Stimulated activated CD8-positive, alpha-beta memory T cell treated with anti-CD3 and anti-CD28 coated beads, Interleukin-7, amount 100 ng/mL, for 4 hours (primary cell): Measurements from ENCODE around the gene ARID5B.

Experiments used
- DNase-seq, 2 donors: peaks; one replicate each; pipeline ENCODE4 v3.0.0-alpha.2; 2020; ENCODE audit warnings: low read depth in 2 of 2

ARID5B gene

DNA sequence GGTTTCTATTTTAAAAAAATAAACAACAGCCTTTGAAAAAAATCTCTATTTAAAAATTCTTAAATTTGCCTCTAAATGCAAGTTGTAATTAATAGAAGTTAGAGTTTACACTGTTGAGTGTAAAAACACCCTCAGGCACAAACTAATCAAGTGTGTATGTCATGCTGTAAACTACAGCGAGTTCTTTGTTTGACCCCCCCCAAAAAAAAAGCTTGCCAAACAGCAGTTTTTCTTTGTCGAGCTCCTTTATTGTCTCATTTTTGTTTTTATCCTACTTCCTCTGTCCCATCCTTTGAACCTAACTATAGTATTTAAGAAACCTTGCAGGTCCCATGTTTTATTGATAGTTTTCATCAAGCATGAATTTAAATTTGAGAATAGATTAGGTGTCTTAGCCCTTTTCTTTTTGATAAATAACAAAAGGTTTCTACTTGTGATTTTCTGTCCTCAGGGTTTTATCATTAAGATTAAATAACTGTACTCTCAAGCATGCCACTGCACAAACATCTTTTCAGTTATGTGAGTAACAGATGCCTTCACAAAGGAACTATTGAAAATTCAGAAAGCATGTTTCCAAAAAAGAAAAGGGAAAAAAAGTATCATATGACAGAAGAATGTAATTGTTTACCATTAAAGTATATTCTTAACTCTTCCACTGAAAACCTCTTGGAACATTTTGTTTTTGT lies 176.0 kb downstream of the ARID5B start:
- no peak for DNase-seq

DNA sequence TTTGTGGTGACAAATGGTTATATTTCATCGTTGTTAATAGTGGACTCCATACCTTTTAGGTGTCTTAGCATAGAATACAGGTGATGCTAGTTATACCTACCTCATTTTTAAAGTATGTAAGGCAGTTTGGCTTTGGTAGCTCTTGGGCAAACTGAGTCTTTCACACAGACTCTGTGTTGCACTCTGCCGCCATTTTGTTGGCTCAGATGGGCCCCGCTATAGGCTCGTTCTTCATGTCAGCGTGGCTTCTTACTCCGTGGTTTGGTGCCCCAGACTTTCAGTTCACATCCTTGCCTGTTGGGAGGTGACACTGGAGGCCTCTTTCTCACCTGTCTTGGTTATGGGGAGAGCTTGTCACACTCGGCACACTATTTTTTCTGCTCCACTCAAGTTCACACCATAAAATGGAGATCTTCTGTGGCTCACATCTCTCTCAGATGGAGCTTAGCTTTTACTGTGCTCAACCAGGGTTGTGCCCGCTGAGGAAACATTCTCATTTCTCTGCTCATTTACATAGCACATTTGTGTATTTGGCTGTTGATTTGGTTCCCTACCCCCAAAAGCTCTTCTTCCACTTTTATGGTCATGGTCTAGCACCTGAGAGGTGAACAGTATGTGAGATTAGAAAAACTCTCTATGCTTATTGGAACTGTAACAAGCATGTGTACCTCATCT lies 178.5 kb downstream of the ARID5B start:
- no peak for DNase-seq

DNA sequence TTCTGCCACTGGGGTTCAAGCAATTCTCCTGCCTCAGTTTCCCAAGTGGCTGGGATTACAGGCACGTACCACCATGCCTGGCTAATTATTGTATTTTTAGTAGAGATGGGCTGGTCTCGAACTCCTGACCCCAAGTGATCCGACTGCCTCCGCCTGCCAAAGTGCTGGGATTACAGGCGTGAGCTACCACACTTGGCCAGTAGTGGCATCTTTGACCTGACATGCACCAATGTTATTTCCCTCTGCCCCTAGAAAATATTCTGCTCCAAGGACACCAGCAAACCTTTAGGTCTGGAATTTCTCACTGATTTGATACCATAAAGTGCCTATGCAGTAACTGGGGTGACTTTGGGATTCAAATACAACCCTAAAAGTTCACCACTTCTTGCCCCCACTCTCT lies 179.4 kb downstream of the ARID5B start:
- no peak for DNase-seq

DNA sequence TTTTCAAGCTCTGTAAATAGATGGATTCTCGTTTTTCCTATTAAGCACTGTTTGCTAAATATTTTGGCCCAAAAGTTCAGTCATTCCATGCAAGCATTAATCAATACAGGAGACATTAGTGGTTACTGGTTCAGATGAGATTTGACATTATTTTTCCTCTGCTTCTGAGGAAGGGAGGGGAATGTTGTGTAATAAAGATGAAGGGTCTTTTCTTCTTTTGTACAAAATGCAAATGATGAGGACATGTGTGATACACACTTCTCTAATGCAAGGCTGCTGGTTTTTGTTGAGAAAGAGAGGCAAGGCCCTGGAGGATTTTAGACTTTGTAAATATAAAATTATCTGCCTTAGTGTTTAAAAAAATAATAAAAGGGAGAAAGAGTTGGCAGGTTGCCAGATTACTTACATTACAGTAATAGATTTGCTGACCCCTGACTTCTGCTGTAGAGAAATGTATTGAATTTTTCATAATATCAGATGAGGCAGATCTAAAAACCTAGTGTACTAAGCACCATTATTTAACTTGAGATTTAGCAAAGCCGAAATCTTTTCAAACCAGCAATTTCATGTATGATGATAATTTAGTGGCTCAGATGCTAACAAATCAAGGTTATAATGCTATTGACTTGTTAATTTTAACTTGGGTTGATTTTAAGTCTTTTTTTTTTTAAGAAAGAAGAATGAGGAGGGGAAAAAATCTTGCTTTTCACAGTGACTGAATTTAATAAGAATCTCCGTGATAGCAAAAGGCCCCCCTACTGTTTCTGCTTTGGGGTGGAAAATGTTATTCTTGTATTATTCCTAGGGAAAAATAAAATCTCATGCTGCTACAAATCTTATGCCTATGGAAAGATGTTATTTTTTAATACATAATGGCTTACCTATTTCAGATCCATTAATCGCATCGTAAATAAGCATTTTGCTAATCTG lies 180.1 kb downstream of the ARID5B start:
- no peak for DNase-seq

DNA sequence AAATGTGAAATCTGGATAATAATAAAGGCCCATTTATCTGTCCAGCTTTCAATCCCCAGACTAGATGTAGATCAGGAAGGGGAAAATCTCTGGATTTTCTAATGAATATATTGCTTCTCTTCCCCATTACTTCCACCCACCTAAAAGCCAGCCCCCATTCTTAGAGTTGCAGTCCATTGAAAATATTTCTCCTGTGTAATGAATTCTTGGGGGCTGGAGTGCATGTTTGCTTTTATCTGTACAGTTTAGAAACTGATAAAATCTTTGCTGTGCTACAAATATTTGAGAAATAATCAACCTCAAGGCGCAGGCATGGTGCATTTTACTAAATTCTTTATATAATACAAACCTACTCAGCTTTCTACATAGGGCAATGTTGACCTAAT lies 180.8 kb downstream of the ARID5B start:
- no peak for DNase-seq

DNA sequence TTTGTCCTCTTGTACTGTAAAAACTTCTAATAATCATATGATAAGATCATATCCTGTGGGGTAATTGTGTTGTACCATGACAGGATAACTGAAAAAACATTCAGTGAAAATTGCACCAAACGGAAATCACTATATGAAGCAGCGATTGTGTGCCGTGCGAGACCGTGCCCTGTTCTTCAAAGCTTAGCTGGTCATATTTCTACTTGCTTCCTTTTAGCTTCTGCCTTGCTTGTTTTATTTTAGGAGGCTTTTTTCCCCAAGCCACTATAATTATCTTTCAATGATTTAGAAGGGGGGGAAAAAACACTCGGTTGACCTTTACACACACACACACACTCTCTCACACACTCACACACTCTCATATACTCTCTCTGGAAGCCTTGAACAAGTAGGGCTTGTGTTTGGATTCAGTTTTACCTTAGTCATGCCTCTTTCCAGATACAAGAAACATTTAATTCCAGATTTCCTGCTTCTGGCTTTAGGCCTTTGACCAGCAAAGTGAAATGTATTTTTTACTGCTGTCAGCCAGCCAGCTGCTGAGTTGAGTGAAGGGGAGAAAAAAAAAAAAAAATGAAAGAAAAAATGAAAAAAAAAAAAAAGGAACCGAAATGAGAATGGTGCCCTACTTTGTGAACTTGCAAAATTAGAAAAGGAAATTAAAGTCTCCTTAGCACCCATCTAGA lies 181.4 kb downstream of the ARID5B start:
- DNase-seq, result no peak

DNA sequence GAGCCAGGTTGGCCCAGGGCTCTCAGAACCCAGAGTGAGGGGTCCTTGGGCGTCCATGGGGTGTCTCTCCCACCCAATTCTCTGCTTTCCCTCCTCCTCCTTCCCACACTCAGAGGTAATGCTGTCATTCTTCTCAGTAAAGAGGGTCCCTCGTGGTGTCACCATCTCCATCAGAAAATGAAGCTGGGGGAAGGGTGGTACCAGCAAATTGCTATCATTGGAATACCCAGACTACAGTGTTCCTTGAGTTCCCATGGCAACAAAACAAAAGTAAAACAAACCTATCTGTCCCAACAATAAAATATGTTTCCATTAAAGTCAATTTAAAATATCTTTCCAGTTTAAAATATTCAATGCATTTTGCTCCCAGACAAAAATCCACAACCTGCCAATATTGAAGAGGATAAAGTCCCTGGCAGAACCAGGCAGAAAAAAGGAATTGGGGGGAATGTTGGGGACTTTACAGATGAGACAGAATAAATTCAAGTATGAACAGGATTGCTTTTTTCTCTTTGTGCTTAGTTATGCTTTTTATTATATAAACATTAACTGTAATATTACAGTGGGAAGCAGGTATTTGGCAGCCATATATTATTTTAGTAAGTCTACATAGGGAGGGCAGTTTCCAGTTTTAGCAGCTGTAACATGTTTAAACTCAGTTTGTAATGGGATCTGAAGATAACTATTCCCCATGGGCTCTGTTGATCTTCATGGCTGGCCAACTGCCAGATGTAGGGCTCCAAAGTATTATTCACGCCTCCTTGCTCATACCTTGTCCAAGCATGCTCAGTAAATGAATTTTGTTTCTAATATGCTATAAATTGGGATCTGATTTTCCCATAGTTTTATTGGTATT lies 182.1 kb downstream of the ARID5B start:
- DNase-seq, result no peak

DNA sequence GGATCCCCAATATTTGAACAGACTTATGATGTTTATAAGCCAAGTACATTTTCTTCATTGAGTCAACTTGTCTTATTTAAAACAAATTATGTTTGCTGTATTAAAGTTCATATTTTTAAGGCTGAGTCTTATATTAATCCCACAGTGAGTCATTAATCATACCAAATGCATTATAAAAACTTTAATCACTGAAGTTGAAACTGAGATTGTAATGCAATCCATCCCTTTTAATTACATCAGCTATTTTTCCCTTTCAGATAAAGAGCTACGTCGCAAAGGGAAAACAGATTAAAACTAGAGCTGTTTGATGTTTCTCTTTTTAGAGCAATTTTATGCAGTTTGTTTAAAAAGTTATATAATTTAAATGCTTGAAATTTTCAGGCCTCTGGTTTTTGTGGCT lies 183.0 kb downstream of the ARID5B start:
- DNase-seq, result no peak

DNA sequence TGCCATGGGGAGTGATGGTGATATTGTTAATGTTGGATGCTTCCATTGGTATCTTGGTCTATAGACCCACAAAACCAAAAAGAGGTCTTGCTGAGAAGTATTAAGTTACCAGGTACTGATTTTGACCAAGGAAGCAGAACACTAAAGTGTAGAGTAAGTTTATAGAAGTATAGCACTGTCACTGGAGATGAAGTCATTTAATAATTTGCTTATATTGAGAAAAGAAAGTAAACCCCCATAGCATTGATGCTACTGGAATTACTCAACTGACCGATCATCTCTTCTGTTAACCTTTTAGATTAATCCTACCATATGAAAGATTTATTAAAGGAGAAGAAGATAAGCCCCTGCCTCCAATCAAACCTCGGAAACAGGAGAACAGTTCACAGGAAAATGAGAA lies 183.9 kb downstream of the ARID5B start:
- DNase-seq, result no peak

DNA sequence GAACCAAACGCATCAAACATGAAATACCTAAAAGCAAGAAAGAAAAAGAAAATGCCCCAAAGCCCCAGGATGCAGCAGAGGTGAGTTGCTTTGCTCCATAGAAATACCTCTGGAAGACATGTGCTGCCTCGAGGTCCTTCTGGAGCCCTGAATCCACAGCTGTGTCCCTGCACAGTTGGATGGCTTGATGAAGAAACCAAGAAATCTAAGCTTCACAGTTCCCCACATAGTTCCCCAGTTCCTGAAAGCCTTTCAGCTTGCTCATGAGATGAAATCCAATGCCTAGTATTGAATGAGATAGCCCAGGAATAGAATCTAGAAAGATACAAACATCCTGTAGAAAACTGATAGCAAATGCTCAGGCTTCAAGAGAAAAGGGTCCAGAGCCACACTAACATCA lies 184.3 kb downstream of the ARID5B start:
- DNase-seq, result no peak

DNA sequence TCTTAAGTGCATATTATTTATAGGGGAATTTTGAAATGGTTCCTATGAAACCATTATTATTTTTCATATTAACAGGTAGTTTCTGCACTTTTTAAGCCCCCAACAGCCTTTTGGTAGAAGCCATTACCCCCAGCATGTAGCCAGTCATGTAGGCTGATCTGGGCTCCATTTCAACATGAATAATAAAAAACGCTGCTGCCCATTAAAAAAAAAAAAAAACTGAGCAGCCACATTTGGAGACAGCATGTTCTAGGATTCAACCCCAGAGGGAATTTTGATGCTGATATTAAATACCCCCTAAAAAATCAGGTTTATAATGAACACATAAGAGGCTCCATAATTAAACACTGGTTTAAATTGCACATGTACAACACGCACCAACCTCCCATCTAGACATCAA lies 185.8 kb downstream of the ARID5B start:
- DNase-seq, result no peak

DNA sequence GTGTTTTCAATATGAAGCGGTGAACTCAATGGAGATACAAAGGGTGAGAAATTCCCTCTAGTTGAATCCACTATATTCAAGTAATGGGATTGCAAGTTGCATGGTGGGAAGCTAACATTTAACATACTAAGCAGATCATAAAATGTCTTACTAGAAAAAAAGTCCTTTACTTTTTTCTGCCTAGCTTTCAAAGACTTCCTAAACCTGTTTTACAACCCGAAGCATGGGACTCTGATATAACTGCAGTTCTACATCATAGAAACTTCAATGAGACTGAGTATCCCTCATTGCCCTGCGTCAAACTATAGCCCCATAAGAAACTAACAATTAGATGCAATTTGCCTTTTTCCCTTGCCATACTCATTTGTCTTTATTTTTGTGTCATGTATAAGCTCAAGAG lies 187.3 kb downstream of the ARID5B start:
- DNase-seq, result no peak

DNA sequence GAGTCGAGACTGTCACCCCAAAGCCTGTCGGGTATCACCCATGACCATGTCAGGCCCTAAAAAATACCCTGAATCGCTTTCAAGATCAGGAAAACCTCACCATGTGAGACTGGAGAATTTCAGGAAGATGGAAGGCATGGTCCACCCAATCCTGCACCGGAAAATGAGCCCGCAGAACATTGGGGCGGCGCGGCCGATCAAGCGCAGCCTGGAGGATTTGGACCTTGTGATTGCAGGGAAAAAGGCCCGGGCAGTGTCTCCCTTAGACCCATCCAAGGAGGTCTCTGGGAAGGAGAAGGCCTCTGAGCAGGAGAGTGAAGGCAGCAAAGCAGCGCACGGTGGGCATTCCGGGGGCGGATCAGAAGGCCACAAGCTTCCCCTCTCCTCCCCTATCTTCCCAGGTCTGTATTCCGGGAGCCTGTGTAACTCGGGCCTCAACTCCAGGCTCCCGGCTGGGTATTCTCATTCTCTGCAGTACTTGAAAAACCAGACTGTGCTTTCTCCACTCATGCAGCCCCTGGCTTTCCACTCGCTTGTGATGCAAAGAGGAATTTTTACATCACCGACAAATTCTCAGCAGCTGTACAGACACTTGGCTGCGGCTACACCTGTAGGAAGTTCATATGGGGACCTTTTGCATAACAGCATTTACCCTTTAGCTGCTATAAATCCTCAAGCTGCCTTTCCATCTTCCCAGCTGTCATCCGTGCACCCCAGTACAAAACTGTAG lies 191.0 kb downstream of the ARID5B start:
- DNase-seq, result no peak

DNA sequence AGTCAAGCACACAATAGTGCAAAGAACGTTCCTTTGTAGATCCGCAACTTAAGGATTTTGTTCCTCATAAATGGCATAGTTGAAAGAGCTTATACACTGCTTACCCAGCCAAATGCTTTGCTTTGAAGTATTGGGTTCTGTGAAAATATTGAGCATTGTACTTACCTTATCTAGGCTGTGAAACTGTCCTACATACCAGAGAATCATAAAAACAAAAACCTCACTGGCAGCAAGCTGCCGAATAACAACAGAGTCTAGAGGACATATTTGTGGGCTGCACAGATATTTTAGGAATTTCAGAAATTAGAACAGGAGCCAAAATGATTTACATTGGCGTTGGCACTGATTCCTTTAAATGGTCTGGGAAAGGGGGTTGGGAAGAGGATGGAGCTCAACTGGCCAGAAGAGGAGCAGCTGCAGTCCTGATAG lies 192.4 kb downstream of the ARID5B start:
- no peak for DNase-seq

DNA sequence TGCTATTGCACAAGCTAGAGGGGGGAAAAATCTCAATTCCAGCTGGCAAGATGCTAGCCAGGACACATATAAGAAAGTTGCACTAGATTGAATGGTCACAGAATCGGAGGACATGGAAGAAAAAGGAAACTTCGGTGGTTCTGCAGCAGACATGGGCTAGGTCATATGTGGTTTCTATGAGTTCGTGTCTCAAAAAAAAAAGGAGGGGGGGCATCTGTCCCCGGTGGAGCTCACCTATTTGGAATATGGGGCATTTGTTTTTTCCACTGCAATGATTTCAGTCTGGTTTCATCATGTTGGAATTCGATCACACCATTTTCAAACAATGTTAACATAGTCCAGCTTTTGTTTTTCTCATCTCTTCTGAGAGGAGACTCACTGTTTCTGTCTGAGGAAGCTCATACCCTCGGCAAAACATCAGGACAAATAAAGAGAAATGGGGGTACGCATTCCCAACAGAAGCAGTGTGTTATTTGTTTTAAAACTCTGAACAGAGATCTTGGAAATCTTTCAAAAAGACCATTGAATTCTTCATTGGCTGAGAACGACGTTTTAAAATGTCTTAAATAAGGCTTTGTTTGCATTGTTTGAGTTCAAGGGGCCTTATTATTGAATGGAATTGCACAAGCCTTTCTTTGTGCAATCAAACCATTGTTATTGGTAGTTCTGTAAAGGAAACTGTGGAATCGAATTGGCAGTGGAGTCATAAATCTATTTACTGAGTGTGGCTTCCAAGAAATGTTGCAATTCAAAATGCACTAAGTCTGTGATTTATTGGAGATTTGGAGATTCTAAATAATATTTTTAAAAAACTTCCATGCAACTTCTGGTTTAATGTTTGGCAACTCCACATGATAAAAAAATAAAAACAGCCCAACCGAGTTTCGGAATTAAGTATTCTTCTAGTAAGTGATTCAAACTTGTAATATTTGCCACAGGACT lies 194.0 kb downstream of the ARID5B start:
- no peak for DNase-seq

DNA sequence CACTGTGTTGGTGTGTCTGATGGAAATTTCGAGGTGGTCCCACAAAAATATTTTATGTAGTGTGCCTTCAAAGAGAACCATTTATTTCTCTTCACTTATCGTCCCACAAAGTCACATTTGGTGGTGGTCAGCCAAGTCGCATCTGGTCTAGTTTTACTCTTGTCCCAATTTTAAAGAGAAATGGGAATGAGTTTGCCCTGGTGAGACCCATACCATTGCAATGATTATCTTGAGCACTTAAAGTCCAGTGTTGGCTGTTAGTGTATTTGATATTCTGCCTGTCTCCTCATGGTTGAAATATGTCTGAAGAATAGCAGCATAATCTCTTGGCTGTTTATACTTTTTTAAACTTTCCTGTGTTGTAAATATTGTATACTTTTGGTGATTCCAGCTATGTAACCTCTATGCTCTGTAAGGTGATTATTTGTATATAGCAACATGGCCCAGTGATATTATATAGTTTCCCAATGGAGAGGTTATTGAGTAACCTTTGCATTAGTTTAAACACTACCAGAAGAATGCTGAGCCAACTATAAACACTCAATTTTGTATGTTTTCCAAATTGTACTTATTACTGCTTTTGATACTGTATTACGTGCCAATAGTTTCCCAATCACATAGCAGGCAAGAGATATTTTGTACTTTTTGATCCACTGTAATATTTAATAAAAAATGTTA lies 194.9 kb downstream of the ARID5B start:
- DNase-seq, result no peak

DNA sequence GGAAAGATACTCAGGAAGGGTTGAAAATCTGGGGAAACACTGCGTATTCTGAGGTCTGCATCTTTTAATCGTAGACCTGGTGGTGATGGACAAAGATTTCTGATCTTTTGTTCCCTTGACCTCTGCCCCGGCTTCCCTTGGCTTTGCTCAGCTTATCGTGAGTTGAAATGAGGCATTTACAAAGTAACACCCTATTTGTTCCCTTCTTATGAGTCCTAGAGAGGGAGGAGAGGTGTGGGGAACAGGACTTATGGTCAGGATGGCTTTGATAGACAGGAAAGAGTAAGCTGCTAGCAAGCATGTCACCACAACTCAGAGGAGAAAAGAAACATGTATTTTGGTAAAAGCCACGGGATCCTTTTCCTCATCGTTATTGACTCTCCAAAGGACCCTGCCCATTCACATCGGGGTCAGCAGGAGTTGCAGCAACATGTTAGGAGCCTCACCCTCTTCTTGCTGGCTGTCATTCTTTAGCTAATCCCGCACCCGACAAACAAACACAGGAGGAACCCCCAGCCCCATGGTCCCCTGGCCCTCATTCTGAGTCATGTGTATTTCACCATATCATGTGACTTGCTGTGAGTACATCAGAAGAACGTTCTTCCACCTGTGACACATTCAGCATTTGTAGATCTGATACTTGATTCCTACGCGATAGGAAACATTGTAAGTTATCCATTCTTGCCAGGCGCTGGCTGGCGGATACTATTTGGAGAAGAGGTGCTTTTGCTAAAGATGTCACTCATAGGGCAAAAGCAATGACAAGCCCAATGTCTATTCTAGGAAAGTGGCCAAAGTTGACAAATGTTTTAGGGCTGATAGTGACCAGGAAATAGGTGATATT lies 197.0 kb downstream of the ARID5B start:
- no peak for DNase-seq

DNA sequence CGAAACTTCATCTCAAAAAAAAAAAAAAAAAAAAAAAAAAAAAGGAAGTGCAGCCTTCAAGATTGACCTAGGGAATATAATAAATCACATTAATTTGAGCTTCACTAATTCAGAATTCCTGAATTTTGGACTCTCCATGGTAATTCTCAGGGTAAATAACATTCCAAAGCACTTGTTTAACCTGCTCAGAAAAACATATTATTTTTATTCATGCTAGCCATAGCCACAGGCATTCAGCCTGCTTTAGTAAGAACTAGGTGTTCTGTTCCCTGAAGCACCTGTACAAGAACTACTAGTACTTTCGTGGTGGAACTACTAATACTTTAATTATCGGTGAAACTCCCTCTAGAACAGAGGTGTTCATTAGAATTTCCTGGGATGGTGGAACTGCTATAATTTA lies 197.8 kb downstream of the ARID5B start:
- no peak for DNase-seq
